Astrocyte of the cerebellum (primary cell): ENCODE results near the gene CXCL10.

ENCODE experiments used
- DNase-seq: peaks from one replicate; pipeline ENCODE4 v3.0.0-alpha.2; 2011; ENCODE audit warnings: low read depth
- H3K4me3 ChIP-seq: 2 replicates; pipeline ENCODE4 v1.5.1; 2011; ENCODE audit warnings: mild to moderate bottlenecking, low read depth, low read length, moderate library complexity
- in situ Hi-C: cut with HindIII; loops from 2 replicates; pipeline ENCODE4 v1.10.0; 2017; ENCODE audit warnings: low sequenced_read_pairs
- TF ChIP-seq, protein P1 (sequence below): IDR thresholded peaks from 2 replicates; pipeline ENCODE4 v1.5.1; 2012; ENCODE audit warnings: low read length, low read depth, moderate library complexity, mild to moderate bottlenecking; ENCODE audit errors: missing control alignments

The CXCL10 gene

DNA sequence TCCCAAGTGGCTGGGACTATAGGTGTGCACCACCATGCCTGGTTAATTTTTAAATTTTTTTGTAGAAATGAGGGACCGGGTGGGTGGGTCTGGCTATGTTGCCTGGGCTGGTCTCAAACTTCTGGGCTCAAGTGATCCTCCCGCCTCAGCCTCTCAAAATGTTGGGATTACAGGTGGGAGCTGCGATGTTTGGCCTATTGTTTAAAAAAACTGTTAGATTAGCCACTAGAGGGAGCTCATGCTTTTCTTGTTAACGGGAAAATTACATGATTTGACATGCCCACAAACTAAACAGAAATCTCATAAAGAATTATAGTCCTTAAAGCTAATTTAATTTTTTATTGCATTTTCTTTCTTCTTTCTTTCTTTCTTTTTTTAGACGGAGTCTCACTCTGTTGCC lies 27.6 kb downstream of the CXCL10 start:
- in situ Hi-C loops = no loop called here
- TF ChIP-seq, protein P1, sequence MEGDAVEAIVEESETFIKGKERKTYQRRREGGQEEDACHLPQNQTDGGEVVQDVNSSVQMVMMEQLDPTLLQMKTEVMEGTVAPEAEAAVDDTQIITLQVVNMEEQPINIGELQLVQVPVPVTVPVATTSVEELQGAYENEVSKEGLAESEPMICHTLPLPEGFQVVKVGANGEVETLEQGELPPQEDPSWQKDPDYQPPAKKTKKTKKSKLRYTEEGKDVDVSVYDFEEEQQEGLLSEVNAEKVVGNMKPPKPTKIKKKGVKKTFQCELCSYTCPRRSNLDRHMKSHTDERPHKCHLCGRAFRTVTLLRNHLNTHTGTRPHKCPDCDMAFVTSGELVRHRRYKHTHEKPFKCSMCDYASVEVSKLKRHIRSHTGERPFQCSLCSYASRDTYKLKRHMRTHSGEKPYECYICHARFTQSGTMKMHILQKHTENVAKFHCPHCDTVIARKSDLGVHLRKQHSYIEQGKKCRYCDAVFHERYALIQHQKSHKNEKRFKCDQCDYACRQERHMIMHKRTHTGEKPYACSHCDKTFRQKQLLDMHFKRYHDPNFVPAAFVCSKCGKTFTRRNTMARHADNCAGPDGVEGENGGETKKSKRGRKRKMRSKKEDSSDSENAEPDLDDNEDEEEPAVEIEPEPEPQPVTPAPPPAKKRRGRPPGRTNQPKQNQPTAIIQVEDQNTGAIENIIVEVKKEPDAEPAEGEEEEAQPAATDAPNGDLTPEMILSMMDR = peak; percentile 41
- DNase-seq = peak; percentile 33
- no peak overlapping the region for H3K4me3 ChIP-seq

DNA sequence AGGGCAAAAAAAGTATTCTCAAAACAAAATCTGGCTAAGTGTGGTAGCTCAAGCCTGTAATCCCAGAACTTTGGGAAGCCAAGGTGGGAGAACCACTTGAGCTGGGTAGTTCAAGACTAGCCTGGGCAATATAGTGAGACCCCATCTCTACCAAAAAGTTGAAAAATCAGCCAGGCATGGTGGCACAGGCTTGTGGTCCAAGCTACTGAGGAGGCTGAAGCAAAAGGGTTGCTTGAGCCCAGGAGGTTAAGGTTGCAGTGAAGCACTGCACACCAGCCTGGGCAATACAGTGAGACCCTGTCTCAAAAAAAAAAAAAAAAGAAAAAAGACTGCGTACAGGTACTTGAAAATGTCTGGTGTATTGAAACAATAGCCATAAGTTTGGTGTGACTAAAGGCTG lies 30.8 kb downstream of the CXCL10 start:
- in situ Hi-C loops = loop anchor here (5.0 kb wide), 1 partner anchor 90 kb away; no protein-coding TSS in a partner anchor
- DNase-seq = no peak
- no peak overlapping the region for H3K4me3 ChIP-seq
- TF ChIP-seq, protein P1 = no peak

DNA sequence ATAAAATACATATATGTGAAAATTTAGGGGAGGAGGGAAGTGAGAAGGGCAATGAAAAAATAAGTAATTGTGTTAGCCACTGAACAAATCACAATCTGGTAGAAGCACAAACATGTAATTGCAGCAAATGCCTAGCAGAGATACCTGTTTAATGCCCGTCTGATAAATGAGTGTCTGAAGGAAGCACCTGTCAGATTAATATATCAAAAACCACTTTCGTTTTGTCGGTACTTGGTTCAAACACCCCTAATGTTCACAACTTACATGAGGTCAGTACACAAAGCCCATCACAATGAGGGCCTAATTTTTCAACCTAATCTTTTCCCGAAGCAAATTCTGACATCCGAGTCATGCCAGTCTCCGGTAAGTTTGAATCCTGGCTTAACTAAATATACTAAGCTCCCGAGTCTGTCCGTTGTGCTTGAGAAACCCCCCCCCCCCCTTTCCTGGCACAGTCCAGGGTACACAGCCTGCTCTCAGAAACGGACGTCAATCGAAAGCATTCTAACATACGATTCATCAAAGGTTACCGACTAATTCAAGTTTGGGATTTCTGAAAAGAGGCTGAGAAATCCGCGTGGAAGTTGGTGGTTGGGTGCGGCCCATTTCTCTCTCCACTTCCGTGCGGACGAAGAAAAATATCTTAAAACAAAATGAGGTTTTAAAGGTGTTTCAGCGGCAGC lies 33.3 kb downstream of the CXCL10 start:
- no peak for DNase-seq
- peak overlapping the region; percentile 81 for H3K4me3 ChIP-seq
- TF ChIP-seq, protein P1 = no peak
- in situ Hi-C loops = loop anchor here (5.0 kb wide), 1 partner anchor 92 kb away; no protein-coding TSS in a partner anchor

DNA sequence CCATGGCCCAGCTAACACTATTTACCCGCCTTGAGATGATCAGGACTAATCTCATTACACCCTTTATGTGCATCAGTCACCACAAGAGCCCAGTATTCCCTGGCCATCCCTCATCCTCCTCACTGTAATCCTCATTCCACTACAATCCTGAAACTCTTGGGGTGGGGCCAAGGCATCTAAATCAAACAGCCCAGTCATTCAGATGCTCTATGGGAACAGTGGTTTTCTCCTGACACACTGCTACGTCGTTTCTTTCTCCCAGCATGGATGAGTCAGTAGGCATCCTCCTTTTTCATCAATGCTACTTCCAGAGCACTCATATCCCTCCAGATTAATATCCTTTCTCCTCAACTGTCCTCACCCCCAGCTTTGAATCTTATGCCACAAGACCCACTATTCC lies 38.2 kb downstream of the CXCL10 start:
- in situ Hi-C loops = no loop called here
- TF ChIP-seq, protein P1 = no peak
- DNase-seq = peak; percentile 34
- H3K4me3 ChIP-seq = no peak overlapping the region

DNA sequence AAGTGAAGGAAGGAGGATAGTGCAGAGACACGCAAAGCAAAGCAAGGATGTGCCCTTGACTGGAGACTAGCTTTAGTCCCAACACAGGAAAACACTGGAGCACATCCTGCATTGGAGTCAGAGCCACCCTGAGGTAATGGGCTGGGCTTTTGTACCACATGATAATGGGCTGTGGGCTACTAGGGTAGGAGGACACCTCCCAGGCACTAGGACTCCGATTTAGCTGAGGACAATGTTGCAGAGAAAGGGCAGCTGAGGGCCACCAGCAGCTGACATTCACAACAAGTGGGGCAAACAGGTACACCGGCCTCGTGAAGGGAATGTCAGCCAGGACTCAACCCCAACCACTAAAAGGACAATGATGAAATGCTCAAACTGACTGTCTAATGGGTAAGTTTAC lies 42.7 kb downstream of the CXCL10 start:
- no peak overlapping the region for H3K4me3 ChIP-seq
- in situ Hi-C loops = no loop called here
- TF ChIP-seq, protein P1 = no peak
- no peak for DNase-seq

DNA sequence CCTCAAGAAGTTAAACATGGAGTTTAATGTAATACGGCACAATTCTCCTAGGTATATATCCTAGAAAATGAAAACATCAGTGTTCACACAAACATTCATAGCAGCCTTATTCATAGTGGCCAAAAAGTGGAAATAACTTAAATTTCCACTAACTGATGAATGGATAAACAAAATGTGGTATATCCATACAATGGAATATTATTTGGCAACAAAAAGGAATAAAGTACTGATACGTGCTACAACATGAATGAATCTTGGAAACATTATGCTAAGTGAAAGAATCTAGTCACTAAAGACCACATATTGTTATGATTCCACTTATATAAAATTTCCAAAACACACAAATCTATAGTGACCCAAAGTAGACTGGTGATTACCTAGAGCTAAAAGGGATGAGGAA lies 47.1 kb downstream of the CXCL10 start:
- in situ Hi-C loops = no loop called here
- H3K4me3 ChIP-seq = no peak overlapping the region
- TF ChIP-seq, protein P1 = no peak
- DNase-seq = no peak

DNA sequence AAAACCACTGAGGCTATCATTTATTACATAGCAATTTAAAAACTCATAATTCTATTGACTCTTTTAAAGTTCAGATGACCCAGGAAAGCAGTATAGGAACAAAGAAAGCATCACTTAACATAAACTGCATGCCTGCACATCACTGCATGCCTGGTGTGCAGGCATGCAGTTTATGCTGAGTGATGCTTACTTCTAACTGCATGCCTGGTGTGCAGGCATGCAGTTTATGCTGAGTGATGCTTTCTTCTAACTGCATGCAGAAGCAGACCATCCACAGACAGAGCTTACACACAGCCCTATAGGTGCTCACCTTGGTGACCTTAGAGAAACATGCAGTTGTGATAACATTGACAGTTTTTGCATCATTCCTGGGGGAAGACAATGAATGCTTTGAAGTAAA lies 49.5 kb downstream of the CXCL10 start:
- H3K4me3 ChIP-seq = no peak overlapping the region
- in situ Hi-C loops = no loop called here
- TF ChIP-seq, protein P1 = no peak
- DNase-seq = no peak
